HepG2 (cell line): ENCODE measurements around the gene OAT. TPM values are rescaled to one million over a fixed set of nuclear protein-coding genes. Genes with fewer than 3 reads are reported as not detected.

Experiments used
- AKAP8 ChIP-seq: sonication (generic); formaldehyde crosslinking; IDR thresholded peaks from 2 replicates; pipeline ENCODE4 v1.5.1; 2020; ENCODE audit warnings: mild to moderate bottlenecking, missing genetic modification reagents
- BHLHE40 ChIP-seq: IDR thresholded peaks from 2 replicates; pipeline ENCODE4 v1.6.1; 2011; ENCODE audit warnings: low read length, improper control_type of control experiment
- ETV5 ChIP-seq: IDR thresholded peaks from 2 replicates; pipeline ENCODE4 v1.6.1; 2018; ENCODE audit warnings: missing biosample characterization, missing genetic modification reagents, inconsistent platforms, borderline replicate concordance
- ETV6 ChIP-seq: sonication (generic); formaldehyde crosslinking; conservative IDR thresholded peaks from 2 replicates; pipeline ENCODE4 v1.4.0; 2020; ENCODE audit warnings: missing genetic modification reagents
- FLYWCH1 ChIP-seq: sonication (generic); formaldehyde crosslinking; IDR thresholded peaks from 2 replicates; pipeline ENCODE4 v1.8.1; 2023; ENCODE audit warnings: mild to moderate bottlenecking, missing genetic modification reagents
- FOXK2 ChIP-seq: fragments of 450-650 bp; IDR thresholded peaks from 2 replicates; pipeline ENCODE4 v1.6.1; 2016
- HDAC1 ChIP-seq: sonication (generic); formaldehyde crosslinking; IDR thresholded peaks from 2 replicates; pipeline ENCODE4 v1.5.1; 2020; ENCODE audit warnings: mild to moderate bottlenecking, missing genetic modification reagents
- HES4 ChIP-seq: sonication (generic); formaldehyde crosslinking; IDR thresholded peaks from 2 replicates; pipeline ENCODE4 v1.9.0; 2021; ENCODE audit warnings: mild to moderate bottlenecking, missing genetic modification reagents, borderline replicate concordance
- HIVEP1 ChIP-seq: sonication (generic); formaldehyde crosslinking; IDR thresholded peaks from 2 replicates; pipeline ENCODE4 v1.4.0; 2020; ENCODE audit warnings: mild to moderate bottlenecking, missing genetic modification reagents
- HNF4G ChIP-seq, 2 experiments: sonication (generic) in 1 of 2; formaldehyde crosslinking in 1 of 2; IDR thresholded peaks; 2 replicates each; pipeline versions ENCODE4 v1.4.0 to v1.6.1; 2011 to 2020; ENCODE audit warnings: borderline replicate concordance in 2 of 2, low read depth in 2 of 2, mild to moderate bottlenecking in 2 of 2, low read length in 1 of 2, missing genetic modification reagents in 1 of 2, moderate library complexity in 1 of 2
- MAZ ChIP-seq, 2 experiments: sonication (generic) in 1 of 2; formaldehyde crosslinking in 1 of 2; IDR thresholded peaks; 2 replicates each; pipeline versions ENCODE4 v1.5.0 to v1.6.1; 2012 to 2020; ENCODE audit warnings: low read depth in 2 of 2, mild to moderate bottlenecking in 2 of 2, borderline replicate concordance in 1 of 2, improper control_type of control experiment in 1 of 2, low read length in 1 of 2, missing genetic modification reagents in 1 of 2, moderate library complexity in 1 of 2
- MTF2 ChIP-seq: sonication (generic); formaldehyde crosslinking; IDR thresholded peaks from 2 replicates; pipeline ENCODE4 v1.5.0; 2020; ENCODE audit warnings: missing genetic modification reagents, borderline replicate concordance
- NFKBIZ ChIP-seq: IDR thresholded peaks from 2 replicates; pipeline ENCODE4 v1.6.1; 2018; ENCODE audit warnings: missing genetic modification reagents, missing compliant biosample characterization
- NR2C2 ChIP-seq: sonication (generic); formaldehyde crosslinking; IDR thresholded peaks from 2 replicates; pipeline ENCODE4 v1.4.0; 2020; ENCODE audit warnings: missing genetic modification reagents, mild to moderate bottlenecking, moderate library complexity, borderline replicate concordance
- RCOR2 ChIP-seq: IDR thresholded peaks from 2 replicates; pipeline ENCODE4 v1.6.1; 2016; ENCODE audit warnings: missing biosample characterization, missing genetic modification reagents
- SMARCE1 ChIP-seq: fragments of 450-650 bp; IDR thresholded peaks from 2 replicates; pipeline ENCODE4 v1.6.1; 2017; ENCODE audit warnings: borderline replicate concordance
- TSC22D2 ChIP-seq: sonication (generic); formaldehyde crosslinking; IDR thresholded peaks from 2 replicates; pipeline ENCODE4 v1.5.1; 2020; ENCODE audit warnings: missing genetic modification reagents, mild to moderate bottlenecking, borderline replicate concordance
- ZFP82 ChIP-seq: sonication (generic); formaldehyde crosslinking; IDR thresholded peaks from 2 replicates; pipeline ENCODE4 v1.5.1; 2020; ENCODE audit warnings: mild to moderate bottlenecking, missing genetic modification reagents, borderline replicate concordance
- ZKSCAN5 ChIP-seq: sonication (generic); formaldehyde crosslinking; IDR thresholded peaks from 2 replicates; pipeline ENCODE4 v1.5.1; 2020; ENCODE audit warnings: mild to moderate bottlenecking, missing genetic modification reagents
- ZNF343 ChIP-seq: sonication (generic); formaldehyde crosslinking; IDR thresholded peaks from 2 replicates; pipeline ENCODE4 v1.4.0; 2020; ENCODE audit warnings: mild to moderate bottlenecking, missing genetic modification reagents
- ZSCAN25 ChIP-seq: sonication (generic); formaldehyde crosslinking; IDR thresholded peaks from 2 replicates; pipeline ENCODE4 v1.8.0; 2022; ENCODE audit warnings: mild to moderate bottlenecking, missing genetic modification reagents
- polyA plus RNA-seq, 8 experiments: library from polyadenylated mRNA; depleted of rRNA in 3 of 8; stranded (reverse) in 7 of 8; unstranded in 1 of 8; fragments of >200 nt; fragmentation: Illumina TruSeq in 4 of 8; extraction: Trizol in 4 of 8; gene quantifications; 2 replicates each; pipeline versions ENCODE4 v1.2.1 to v1.2.3, GENCODE V29; 2011 to 2016; ENCODE audit warnings: low read depth in 4 of 8, missing spikeins in 1 of 8, mixed read lengths in 1 of 8; ENCODE audit not compliant: insufficient read depth in 1 of 8
- total RNA-seq, 5 experiments: library from RNA; depleted of rRNA; stranded (reverse); fragments of >200 nt; fragmentation: Illumina TruSeq; extraction: Trizol; gene quantifications; 2 replicates each; pipeline ENCODE4 v1.2.3, GENCODE V29; 2016; ENCODE audit warnings: low read depth in 1 of 5
- TF ChIP-seq, protein P1 (sequence below): sonication (generic); formaldehyde crosslinking; IDR thresholded peaks from 2 replicates; pipeline ENCODE4 v1.4.0; 2020; ENCODE audit warnings: missing genetic modification reagents
- TF ChIP-seq, protein P2 (sequence below): sonication (generic); formaldehyde crosslinking; IDR thresholded peaks from 2 replicates; pipeline ENCODE4 v1.4.0; 2020; ENCODE audit warnings: mild to moderate bottlenecking, low read depth, missing genetic modification reagents
- TF ChIP-seq, protein P3 (sequence below): sonication (generic); formaldehyde crosslinking; IDR thresholded peaks from 2 replicates; pipeline ENCODE4 v1.4.0; 2020; ENCODE audit warnings: missing genetic modification reagents

Gene OAT
- total and polyA plus RNA-seq, 2 of the 13 experiments (the other 11 are each of a cell fraction or from before 2014, with no cell fraction given): 87.8 to 96.7 TPM

DNA sequence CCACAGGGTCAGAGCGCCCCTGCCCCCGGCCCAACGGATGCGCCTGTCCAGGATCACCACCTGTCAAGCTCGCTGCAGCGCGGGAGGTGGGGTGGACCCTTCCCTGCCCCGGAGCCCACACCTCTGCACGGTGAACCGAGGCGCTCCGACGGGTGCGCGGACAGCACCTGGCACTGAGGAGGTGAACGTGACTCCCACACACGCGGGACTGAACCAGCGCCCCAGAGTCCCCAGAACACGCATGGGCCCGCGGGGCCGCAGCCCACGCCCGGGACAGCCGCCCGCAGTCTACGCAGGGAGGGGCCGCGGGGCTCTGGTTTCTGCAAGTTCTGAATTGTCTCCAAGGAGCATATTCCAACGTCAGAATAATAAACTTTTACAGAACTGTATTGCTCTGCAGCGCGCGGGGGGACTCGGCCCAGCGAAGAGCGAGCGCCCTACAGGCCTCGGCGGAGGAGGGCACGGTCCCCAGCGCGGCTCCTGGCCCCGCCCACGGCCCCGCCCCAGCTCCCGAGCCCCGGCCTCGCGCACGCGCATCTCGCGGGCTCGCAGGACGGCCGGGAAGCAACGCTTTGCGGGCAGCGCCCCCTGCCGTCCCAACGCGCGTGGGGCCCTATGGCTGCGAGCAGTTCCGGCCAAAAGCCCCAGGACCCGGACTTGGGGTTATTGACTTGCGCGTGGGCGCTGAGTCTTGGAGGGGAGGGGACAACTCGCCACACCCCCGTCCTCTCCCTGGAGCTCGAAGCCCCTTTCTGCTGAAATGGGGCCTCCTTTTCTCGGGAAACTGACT is 29.7 kb downstream of the OAT start (continued):
- no peak for TF ChIP-seq NFKBIZ
- TF ChIP-seq HES4 (CRISPR knock-in tag): no peak
- TF ChIP-seq MTF2 (CRISPR knock-in tag): peak; percentile 65; the same call in 1 of the 2 replicates
- TF ChIP-seq ETV6 (CRISPR knock-in tag): no peak
- TF ChIP-seq, protein P1, sequence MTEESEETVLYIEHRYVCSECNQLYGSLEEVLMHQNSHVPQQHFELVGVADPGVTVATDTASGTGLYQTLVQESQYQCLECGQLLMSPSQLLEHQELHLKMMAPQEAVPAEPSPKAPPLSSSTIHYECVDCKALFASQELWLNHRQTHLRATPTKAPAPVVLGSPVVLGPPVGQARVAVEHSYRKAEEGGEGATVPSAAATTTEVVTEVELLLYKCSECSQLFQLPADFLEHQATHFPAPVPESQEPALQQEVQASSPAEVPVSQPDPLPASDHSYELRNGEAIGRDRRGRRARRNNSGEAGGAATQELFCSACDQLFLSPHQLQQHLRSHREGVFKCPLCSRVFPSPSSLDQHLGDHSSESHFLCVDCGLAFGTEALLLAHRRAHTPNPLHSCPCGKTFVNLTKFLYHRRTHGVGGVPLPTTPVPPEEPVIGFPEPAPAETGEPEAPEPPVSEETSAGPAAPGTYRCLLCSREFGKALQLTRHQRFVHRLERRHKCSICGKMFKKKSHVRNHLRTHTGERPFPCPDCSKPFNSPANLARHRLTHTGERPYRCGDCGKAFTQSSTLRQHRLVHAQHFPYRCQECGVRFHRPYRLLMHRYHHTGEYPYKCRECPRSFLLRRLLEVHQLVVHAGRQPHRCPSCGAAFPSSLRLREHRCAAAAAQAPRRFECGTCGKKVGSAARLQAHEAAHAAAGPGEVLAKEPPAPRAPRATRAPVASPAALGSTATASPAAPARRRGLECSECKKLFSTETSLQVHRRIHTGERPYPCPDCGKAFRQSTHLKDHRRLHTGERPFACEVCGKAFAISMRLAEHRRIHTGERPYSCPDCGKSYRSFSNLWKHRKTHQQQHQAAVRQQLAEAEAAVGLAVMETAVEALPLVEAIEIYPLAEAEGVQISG (CRISPR knock-in tag): peak; percentile 54; the same call in 1 of the 2 replicates
- TF ChIP-seq HNF4G (IDR thresholded peaks at IDR 0.05; ENCODE audit: borderline replicate concordance, low read depth, low read length): no peak
- no peak for TF ChIP-seq HNF4G (CRISPR knock-in tag; IDR thresholded peaks at IDR 0.05; ENCODE audit: borderline replicate concordance, low read depth)
- no peak for TF ChIP-seq TSC22D2
- no peak; the same call in 1 of the 2 replicates for TF ChIP-seq BHLHE40
- 0 out of 2 replicates have a peak, but pooled peaks have one; percentile 32 for TF ChIP-seq ZSCAN25
- TF ChIP-seq AKAP8 (CRISPR knock-in tag): no peak
- no peak for TF ChIP-seq SMARCE1
- TF ChIP-seq, protein P2, sequence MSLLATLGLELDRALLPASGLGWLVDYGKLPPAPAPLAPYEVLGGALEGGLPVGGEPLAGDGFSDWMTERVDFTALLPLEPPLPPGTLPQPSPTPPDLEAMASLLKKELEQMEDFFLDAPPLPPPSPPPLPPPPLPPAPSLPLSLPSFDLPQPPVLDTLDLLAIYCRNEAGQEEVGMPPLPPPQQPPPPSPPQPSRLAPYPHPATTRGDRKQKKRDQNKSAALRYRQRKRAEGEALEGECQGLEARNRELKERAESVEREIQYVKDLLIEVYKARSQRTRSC (CRISPR knock-in tag): no peak
- peak; percentile 46 for TF ChIP-seq MAZ (IDR thresholded peaks at IDR 0.05; ENCODE audit: borderline replicate concordance, low read depth, low read length)
- peak; percentile 56; the same call in 1 of the 2 replicates for TF ChIP-seq MAZ (CRISPR knock-in tag; IDR thresholded peaks at IDR 0.05; ENCODE audit: low read depth)
- TF ChIP-seq ZNF343 (CRISPR knock-in tag): 0 out of 2 replicates have a peak, but pooled peaks have one; percentile 66
- TF ChIP-seq FLYWCH1 (CRISPR knock-in tag): no peak
- peak; percentile 55 for TF ChIP-seq HDAC1 (CRISPR knock-in tag)
- no peak for TF ChIP-seq FOXK2
- TF ChIP-seq, protein P3, sequence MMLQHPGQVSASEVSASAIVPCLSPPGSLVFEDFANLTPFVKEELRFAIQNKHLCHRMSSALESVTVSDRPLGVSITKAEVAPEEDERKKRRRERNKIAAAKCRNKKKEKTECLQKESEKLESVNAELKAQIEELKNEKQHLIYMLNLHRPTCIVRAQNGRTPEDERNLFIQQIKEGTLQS (CRISPR knock-in tag): no peak
- TF ChIP-seq HIVEP1 (CRISPR knock-in tag): no peak
- no peak for TF ChIP-seq ZKSCAN5 (CRISPR knock-in tag)
- TF ChIP-seq ETV5: peak; percentile 63
- TF ChIP-seq RCOR2 (CRISPR knock-in tag): no peak
- TF ChIP-seq ZFP82 (CRISPR knock-in tag): peak; percentile 73; the same call in 1 of the 2 replicates
- TF ChIP-seq NR2C2 (CRISPR knock-in tag): no peak
